ENCODE results near the gene NFIL3.
A peak's percentile ranks its signal among the peaks of the same experiment; 100 is the strongest.
"Not testable (repeated sequence)": the region's sequence is repeated elsewhere in the genome, so short reads cannot be mapped to it uniquely, and the experiment has no call there.

The NFIL3 gene, protein sequence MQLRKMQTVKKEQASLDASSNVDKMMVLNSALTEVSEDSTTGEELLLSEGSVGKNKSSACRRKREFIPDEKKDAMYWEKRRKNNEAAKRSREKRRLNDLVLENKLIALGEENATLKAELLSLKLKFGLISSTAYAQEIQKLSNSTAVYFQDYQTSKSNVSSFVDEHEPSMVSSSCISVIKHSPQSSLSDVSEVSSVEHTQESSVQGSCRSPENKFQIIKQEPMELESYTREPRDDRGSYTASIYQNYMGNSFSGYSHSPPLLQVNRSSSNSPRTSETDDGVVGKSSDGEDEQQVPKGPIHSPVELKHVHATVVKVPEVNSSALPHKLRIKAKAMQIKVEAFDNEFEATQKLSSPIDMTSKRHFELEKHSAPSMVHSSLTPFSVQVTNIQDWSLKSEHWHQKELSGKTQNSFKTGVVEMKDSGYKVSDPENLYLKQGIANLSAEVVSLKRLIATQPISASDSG

DNA sequence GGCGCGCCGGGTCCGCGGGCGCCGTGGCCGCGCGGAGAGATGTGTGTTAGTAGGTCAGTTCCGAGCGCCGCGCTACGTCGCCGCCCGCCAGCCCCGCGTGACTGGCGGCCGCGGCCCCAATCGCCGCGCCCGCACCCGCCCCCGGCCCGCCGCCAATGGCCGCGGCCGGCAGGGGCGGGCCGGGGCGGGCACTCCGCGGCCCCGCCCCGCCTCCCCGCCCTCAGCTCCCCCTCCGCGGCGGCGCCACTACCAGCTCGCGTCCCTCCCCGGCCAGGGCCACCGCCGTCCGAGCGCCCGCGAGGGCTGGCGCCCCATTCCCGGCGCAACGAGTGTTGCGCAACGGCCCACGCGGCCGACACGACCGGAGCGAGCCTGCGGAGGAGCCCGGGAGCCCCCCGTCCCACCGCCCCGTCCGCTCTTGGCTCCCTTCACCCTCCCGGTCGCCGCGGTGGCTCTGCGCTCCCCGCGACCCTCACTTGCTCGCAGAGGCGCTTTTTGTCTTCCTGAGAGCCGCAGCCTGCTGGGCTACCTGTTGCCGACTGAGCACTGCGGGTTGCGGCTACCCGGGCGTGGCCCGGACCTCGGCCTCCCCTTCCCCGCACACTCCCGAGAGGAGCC is at the start of gene NFIL3:
Gene NFIL3 (minus strand): TSS at position 48 of the 618 bp plus-strand sequence. CDS start 13,098 bp downstream, outside the sequence.
- DNase-seq, result peak; percentile 77
- in situ Hi-C loops (cut with HindIII; ENCODE audit: low pct_ligation_motif_present, low pct_unique_long_range_greater_than_20kb, low sequenced_read_pairs), result no loop called here

DNA sequence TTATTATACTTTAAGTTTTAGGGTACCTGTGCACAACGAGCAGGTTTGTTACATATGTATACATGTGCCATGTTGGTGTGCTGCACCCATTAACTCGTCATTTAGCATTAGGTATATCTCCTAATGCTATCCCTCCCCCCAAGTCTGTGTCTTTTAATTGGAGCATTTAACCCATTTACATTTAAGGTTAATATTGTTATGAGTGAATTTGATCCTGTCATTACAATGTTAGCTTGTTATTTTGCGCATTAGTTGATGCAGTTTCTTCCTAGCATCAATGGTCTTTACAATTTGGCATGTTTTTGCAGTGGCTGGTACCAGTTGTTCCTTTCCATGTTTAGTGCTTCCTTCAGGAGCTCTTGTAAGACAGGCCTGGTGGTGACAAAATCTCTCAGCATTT is 47.9 kb upstream of the NFIL3 start:
- DNase-seq; in situ Hi-C loops (cut with HindIII; ENCODE audit: low pct_ligation_motif_present, low pct_unique_long_range_greater_than_20kb, low sequenced_read_pairs): not testable (repeated sequence)

DNA sequence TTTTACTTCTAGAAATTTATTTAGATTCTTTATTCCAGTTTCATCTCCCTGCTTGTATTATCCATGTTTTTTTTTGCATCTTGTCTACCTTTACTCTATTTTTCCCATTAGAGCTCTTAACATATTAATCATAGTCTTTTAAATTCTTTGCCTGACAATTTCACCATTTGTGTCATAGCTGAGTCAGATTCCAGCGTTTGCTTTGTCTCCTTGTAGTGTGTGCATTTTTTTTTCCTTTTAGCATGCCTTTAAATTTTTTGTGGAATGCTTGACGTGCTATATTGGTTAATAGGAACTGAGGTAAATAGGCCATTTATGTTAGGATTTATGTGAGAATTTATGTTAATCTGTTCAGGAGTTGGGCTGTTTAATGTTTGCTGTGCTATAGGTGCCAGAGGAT is 41.8 kb upstream of the NFIL3 start:
- in situ Hi-C loops (cut with HindIII; ENCODE audit: low pct_ligation_motif_present, low pct_unique_long_range_greater_than_20kb, low sequenced_read_pairs), result no loop called here

DNA sequence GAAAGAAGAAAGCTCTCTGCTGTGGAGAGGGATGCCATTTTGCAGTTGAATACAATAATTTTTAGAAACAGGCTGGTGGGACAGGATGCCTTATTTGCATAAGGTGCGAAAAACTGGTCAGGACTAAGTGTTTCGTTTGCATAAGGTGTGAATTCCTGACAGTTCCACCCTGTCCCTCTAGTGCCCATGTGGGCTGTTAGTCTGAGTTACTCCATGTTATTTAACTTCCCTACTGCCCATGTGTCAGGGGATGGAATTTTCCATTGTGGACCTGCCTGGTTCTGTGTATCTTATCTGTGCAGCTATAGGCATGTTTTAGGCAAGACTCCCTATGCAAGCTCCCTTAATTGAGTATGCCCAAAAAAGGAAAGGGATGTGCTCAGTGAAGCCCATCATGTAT is 35.3 kb upstream of the NFIL3 start:
- no peak for DNase-seq
- in situ Hi-C loops (cut with HindIII; ENCODE audit: low pct_ligation_motif_present, low pct_unique_long_range_greater_than_20kb, low sequenced_read_pairs), result no loop called here

More for the DNA sequence above, 41.8 kb upstream of the NFIL3 start:
- DNase-seq, result no peak

DNA sequence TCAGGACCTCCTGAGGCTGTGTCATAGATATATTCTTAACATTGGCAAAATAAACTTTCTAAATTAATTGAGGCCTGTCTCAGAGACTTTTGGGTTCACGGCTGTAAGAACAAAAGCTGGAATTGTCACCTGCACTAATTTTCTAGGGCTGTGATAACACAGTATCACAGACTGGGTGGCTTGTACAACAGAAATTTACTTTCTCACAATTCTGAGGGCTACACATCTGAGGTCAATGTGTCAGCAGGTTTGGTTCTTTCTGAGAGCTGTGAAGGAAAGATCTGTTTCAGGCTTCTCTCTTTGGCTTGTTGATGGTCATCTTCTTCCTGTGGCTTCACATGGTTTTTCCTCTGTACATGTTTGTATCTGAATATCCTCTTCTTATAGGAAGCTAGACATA is 29.2 kb upstream of the NFIL3 start:
- in situ Hi-C loops (cut with HindIII; ENCODE audit: low pct_ligation_motif_present, low pct_unique_long_range_greater_than_20kb, low sequenced_read_pairs), result no loop called here
- no peak for DNase-seq

DNA sequence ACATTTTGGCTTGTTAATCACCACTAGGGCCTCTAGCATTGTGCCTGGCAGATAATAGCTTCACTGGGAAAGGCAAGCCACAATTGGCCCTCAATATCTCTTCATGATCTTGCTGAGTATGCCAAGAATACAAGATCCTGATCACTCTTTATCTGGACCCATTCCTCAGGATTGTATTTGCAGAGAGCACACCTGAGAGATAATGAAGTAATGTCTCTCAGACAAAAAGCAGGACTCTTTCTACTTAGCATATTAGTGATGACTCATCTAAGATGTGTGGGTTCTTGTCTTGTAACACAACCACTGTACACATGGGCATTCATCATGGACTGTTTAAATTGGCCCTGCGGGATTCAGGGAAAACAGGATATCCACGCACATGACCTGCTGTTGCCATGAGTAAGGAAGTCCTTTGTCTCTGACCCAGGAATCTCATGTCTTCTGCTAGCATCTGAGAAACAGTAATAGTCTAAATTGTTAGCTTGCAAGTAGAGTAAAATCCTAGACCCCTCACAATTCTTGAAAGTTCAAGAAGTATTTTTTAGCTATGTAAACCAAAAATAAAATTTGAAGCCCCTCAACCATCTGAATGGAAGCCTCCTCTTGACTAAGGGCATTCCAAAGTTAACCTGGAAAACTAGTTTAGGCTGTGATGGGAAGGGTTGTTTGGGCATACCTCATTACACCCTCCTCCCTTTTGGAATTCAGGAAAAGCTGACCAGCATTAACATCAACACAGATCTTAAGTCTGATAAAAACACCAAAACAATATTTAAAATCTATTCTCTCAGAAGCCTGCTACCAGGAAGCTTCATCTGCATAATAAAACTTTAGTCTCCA is 28.0 kb upstream of the NFIL3 start:
- in situ Hi-C loops (cut with HindIII; ENCODE audit: low pct_ligation_motif_present, low pct_unique_long_range_greater_than_20kb, low sequenced_read_pairs), result no loop called here

DNA sequence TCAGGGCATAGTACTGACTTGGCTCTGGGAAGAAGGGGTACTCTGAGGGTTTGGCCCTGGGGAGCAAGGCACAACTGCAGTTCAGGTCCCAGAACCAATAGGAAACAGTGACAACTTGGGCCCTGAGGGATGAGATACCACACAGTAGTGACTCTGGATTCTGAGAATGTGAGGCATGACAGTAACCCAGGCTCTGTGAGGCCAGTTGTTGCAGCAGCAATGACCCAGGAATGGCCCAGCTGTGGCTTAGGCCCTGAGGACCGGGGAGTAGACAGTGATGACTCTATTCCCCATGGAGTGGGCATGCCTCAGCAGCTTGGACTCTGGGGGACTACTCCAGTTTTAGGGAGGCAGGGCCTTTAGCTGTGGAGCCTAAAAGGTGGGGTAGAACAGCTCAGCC is 21.5 kb upstream of the NFIL3 start:
- no peak for DNase-seq
- in situ Hi-C loops (cut with HindIII; ENCODE audit: low pct_ligation_motif_present, low pct_unique_long_range_greater_than_20kb, low sequenced_read_pairs), result no loop called here

More for the DNA sequence above, 28.0 kb upstream of the NFIL3 start:
- DNase-seq, result no peak

DNA sequence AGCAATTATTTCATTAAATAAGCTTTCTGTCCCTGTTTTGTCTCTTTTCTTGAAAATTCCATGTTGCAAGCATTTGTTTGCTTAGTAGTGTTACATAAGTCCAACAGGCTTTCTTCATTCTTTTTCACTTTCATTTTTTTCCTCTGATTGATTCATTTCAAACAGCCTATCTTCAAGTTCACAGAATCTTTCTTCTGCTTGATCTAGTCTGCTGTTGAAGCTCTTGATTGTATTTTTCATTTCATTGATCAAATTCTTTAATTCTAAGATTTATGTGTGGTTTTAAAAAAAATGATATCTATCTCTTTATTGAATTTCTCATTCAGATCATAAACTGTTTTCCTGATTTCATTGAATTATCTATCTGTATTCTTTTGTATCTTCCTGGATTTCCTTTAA is 20.4 kb upstream of the NFIL3 start:
- no peak for DNase-seq
- in situ Hi-C loops (cut with HindIII; ENCODE audit: low pct_ligation_motif_present, low pct_unique_long_range_greater_than_20kb, low sequenced_read_pairs), result no loop called here

DNA sequence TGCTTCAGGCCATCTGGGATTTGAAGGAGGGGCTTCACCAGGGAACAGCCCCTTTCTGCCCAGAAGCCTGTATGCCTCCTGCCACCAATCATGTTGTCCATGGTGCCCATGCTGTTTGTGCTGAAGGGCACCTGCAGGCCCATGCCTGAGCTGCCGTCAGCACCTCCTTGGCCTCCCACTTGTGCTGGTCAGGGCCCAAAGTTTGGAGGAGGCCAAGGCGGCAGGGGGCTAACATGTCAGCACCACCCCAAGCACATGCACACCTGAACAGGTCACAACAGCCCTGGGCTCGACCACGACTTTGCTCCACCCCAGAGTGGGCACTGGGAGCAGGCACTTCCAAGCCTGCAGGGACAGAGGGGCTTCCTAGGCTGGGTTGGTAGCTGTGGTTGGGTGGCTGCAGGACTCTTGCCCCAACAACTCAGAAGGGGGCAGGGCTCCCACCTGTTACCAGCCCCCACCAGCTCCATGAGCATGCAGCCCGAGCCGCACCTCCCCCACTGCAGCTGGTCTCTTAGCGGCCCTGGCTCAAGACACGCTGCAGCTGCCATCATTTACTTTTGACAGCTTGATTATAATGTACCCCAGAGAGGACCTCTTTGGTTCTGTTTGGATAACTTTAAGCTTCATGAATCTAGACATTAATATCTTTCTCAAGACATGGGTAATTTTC is 19.8 kb upstream of the NFIL3 start:
- no peak for DNase-seq
- in situ Hi-C loops (cut with HindIII; ENCODE audit: low pct_ligation_motif_present, low pct_unique_long_range_greater_than_20kb, low sequenced_read_pairs), result no loop called here

DNA sequence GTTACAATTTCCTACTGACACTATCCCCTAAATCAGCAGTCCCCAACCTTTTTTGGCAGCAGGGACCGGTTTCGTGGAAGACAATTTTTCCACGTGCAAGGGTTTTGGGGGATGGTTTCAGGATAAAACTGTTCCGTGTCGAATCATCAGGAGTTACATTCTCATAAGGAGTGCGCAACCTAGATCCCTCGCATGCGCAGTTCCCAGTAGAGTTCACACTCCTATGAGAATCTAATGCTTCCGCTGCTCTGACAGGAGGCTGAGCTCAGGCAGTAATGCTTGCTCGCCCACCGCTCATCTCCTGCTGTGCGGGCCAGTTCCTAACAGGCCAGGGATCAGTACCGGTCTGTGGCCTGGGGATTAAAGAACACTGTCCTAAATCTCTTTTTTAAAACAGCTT is 13.2 kb upstream of the NFIL3 start:
- no peak for DNase-seq
- in situ Hi-C loops (cut with HindIII; ENCODE audit: low pct_ligation_motif_present, low pct_unique_long_range_greater_than_20kb, low sequenced_read_pairs), result no loop called here

DNA sequence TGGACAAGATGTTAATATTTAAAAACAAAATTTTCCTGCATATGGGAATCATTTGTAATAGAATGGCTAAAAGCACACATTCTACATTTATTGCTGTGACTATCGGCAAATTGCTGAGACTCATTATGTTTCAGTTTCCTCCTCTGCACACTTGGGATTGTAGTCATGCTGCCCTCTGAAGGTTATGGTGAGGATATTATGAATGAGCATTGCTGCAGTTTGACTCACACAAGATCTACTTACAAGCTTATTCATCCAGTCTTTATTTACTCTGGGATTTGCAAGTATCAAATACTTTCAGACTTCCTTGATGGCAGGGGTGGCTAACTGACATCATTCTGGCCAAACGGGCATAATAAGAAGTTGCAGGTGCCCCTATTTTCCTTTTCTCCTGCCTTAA is 9.5 kb upstream of the NFIL3 start:
- in situ Hi-C loops (cut with HindIII; ENCODE audit: low pct_ligation_motif_present, low pct_unique_long_range_greater_than_20kb, low sequenced_read_pairs), result no loop called here
- DNase-seq, result peak; percentile 82

DNA sequence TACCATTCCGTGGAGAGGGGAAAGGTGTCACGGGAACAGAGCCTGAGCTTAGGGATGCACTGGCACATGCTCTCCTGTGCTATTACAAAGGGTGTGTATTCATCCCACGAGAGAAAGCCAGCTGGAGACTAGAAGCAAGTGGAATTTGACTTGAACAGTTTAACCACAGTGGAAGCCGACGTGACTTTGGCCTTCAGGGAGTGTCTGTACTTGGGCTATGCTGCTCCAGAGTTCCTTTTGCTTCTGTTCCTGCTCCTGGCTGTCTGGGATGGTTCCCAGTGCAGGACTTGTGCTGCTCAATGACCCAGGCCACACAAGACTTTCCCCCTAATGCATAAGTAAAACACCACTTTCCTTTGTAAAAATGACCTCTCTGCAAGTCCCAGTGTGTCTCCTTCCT is 7.9 kb upstream of the NFIL3 start:
- in situ Hi-C loops (cut with HindIII; ENCODE audit: low pct_ligation_motif_present, low pct_unique_long_range_greater_than_20kb, low sequenced_read_pairs), result no loop called here
- DNase-seq, result no peak

DNA sequence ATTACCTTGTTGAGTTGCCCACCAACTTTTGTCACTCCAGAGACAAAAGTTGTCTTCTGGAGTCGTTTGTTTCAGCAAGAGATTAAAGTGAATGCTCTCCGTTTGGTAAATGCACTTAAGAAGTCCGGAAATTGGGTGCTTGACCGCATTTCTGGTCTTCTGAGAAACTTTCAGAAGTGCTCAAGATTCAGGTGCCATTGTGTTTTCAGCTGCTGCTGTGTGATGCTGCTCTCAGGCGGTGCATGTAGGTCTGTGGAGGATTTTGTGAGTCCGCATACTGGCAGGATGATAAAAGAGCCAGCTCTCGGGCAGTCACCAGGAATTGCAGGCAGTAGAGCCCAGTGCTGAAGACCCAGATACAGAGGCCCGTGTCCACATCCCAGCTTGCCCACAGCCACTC is 5.9 kb upstream of the NFIL3 start:
- DNase-seq, result no peak
- in situ Hi-C loops (cut with HindIII; ENCODE audit: low pct_ligation_motif_present, low pct_unique_long_range_greater_than_20kb, low sequenced_read_pairs), result no loop called here

DNA sequence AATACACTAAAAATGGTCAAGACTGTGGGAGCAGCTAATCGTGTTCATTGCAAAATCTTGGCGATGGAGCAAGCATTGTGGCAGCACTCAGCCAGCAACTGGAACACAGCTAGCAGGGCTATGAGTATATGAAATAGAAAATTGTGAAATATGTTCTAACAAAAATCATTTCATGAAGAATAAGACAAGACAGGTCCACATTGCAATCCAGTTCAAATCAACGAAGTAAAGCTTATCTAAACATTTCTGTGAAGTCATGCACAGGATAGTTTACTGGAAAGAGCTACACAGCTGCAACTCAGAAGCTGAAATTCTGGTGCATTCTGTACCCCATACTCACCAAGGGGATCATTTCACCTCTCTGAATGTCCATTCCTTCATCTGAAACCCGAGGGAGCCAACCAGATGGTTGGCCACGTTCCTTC is 5.3 kb upstream of the NFIL3 start:
- in situ Hi-C loops (cut with HindIII; ENCODE audit: low pct_ligation_motif_present, low pct_unique_long_range_greater_than_20kb, low sequenced_read_pairs), result no loop called here
- no peak for DNase-seq

DNA sequence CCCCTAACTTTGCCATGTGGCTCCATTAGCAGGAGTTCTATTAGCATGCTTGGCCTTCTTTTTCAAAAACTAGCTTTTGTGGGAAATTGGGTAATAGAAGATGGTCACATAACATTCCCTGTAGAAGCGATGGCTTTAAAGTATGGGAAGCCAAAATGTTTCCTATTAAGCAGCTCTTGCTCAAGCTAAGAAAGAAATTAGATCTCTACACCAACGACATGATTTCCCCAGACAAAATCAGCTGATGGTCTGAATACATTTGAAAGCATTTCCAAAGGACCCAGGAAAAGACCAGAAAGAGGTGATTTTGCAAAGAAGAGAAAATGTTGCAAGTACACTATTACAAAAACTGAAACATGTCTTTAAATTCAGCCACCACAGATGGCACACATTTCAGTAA is 4.8 kb upstream of the NFIL3 start:
- DNase-seq, result no peak
- in situ Hi-C loops (cut with HindIII; ENCODE audit: low pct_ligation_motif_present, low pct_unique_long_range_greater_than_20kb, low sequenced_read_pairs), result no loop called here

DNA sequence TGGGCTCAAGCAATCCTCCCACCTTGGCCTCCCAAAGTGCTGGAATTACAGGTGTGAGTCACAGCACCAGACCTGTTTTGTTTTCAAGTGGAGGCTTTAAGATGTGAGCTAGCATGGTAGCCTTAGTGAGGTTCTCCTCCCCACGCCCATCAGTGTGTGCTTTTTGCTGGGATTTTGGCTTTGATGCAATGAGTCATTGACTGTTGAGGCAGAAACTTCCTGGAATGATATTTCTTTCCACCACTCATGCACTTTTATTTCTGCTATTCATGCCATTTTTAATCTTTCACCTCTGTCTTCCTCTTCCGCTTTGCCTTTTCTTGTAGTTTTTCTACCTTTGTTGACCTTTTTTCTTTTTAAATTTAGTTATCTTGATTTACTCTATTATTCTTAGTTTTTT is 4.2 kb upstream of the NFIL3 start:
- DNase-seq, result no peak
- in situ Hi-C loops (cut with HindIII; ENCODE audit: low pct_ligation_motif_present, low pct_unique_long_range_greater_than_20kb, low sequenced_read_pairs), result no loop called here

DNA sequence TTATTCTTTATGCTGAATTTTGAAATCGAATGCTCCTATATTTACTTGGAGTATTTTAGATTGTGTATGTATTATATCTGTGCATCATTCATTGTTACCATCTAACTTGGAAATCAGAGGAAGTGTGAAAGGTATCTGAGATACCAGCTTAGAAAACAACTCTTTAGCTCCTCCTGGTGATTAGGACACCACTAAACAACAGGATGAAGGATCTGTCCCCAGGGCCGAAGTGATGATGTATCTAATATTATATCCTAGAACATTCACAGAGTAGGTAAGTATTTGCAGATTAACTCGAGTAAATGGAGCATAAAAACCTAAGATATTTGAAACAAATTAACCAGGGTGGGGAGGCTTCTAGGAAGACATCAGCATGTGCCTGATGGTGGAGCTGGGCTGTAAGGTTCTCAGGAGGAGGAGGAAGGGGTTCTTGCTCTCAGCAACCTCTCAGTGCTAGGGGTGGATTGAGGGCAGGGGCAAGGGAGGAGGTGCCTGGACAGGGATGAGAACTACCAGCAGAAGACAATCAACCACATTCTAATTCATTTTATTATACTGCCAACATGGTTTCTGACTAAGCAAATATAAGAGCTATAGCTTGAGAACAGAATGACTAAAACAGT is 2.6 kb upstream of the NFIL3 start:
- in situ Hi-C loops (cut with HindIII; ENCODE audit: low pct_ligation_motif_present, low pct_unique_long_range_greater_than_20kb, low sequenced_read_pairs), result no loop called here
- peak; percentile 64 for DNase-seq

DNA sequence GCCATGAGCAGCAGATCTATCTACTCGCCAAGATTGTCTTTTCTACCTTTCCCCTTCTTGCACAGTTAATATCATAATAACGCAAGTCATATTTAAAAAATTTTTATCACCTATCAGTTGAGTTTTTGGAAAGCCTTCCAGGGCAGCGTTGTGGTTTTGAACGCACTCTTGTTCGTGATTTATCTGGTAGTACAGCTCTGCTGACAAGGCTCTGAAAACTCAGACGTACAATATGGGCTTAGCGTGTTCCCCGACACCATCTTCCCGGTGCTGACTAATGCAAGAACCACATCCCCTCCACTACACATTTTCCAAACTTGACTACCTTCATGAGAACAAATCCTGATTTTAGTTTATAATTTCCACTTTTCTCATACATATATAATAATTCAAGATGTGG is 1.6 kb upstream of the NFIL3 start:
- DNase-seq, result no peak
- in situ Hi-C loops (cut with HindIII; ENCODE audit: low pct_ligation_motif_present, low pct_unique_long_range_greater_than_20kb, low sequenced_read_pairs), result no loop called here
